ENCODE data around the gene TSHZ2.
"Not testable (repeated sequence)": the region's sequence is repeated elsewhere in the genome, so short reads cannot be mapped to it uniquely, and the experiment has no call there.

The TSHZ2 gene

DNA sequence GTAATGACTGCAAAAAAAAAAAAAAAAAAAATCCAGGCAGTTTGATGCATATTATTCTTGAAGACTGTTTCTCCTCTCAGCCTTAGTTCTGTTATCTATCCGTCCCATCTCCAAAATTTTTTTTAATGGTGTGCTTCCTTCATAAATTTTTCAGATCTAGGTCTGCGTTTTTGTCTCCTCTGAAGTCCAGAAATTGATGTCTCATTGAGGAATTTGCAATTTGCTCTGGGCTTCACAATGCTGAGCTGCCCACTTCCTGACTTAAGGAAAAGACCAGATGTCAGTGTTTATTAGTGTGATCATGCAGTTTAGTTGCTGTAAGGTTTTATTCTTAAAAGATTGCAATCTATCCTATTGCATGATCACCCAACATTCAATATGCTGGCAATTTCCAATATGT is 323.9 kb downstream of the TSHZ2 start:
- DNase-seq, result no peak

DNA sequence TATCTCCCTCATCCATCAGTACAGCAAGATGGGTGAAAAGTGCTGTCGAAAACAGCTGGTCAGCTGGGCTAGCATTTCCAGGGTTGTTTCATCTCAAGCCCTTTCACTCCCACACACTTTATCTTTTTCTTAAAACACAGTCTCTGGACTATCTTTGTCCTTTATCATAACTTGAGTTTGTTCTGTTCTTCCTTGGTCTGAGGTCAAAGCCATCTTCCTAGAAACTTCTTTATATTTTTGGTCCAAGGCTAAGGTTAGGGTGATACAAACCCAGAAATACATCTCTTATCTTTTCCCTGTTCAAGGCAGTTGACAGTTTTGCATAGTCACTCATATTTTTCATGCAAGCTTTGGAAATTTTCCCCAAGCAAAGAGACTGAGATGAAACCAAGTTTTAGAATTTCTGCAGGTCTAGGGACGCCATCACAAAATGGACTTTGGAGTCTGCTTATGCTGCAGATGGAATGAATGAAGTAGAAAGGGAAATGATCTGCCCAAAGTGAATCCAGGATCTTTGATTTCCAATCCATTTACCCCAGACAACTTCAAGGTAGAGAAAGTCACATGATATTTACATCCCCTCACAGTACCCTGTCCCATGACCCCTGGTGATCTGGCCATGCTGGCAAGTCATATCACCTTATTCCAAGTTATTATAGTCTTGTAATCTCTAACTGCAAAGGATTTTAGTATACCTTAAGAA is 324.4 kb downstream of the TSHZ2 start:
- DNase-seq, result no peak

DNA sequence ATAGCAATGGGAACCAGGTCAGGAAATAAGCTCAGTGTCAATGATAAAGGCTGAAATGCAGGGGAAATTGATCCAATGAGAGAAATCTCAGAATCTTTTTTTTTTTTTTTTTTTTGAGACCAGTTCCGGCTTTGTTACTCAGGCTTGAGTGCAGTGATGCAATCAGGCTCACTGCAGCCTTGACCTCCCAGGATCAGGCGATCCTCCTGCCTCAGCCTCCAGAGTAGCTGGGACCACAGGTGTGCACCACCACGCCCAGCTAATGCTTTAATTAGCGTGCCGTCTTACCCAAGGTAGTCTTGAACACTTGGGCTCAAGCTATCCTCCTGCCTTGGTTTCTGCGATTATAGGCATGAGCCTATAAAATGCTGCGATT is 325.0 kb downstream of the TSHZ2 start:
- DNase-seq, result no peak

DNA sequence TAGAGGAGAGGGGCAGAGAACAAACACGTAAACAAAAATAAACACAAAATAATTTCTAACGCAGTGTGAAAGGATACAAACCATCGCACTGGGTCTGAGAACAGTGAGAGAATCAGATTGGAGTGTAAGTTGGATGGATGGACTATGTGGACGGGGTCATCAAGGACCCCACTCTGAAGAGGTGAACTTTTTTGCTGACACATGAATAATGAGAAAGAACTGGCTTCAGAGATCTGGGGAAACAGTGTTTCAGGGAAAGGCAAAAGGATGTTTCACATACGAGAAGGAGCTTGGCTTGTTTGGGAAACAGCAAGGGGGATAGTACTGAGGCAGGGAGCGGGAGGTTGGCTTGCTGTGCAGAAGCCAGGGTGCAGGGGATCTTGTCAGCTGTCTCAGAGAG is 326.1 kb downstream of the TSHZ2 start:
- no peak for DNase-seq

DNA sequence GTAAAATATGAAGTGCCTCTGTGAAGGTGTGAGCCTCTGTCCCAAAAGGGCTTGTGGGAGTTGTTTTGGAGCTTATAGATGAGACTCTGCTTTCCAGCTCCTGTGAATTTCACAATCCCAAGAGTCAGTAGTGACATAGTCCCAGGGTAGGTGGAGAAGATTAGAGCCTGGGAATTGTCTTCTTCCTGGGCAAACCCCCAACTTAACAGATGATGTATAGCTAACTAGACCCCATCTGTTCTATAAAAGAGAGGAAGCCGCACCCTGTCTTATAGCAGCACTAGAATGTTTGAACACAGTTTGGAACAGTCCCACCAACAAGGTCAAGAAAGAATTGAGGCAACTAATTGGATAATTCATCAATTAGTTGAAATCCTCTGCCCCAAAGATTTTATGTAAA is 326.8 kb downstream of the TSHZ2 start:
- DNase-seq, result no peak

DNA sequence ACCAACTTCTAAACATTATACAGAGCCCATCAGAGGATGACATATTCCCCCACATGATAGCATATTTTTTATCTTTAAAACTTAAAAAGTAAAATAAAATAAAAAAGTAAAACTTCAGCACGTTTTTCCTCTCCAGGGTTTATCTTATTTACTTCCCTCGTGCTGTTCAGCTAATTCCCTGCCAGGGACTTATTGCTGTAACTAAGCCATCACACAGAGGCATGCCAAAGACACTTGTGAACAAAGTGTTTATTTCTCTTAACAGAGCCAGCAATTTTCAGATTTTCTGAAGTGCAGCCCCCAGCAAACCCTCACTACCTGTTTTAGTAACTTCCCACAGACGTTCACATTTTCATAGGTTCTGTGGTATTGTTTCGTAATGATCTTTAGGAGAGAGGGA is 327.7 kb downstream of the TSHZ2 start:
- DNase-seq, result no peak

DNA sequence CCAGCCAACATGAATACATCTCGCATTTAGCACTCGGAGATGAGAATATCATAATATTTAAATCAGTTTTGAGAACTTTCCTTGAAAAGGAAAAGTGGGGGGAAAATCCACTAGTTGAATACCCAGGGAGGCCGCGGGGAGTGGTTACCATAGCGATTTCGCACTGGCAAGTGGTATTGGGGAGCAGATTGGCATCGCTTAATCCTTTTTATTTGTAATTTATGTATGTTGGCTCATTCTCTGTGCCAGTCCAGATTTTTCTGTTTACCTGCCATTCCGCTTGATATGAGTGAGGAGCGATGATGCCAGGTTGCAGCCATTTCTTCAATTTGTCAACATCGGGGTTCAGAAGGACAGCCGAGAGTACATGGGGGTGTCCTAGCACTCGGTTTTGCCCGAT is 329.7 kb downstream of the TSHZ2 start:
- no peak for DNase-seq

DNA sequence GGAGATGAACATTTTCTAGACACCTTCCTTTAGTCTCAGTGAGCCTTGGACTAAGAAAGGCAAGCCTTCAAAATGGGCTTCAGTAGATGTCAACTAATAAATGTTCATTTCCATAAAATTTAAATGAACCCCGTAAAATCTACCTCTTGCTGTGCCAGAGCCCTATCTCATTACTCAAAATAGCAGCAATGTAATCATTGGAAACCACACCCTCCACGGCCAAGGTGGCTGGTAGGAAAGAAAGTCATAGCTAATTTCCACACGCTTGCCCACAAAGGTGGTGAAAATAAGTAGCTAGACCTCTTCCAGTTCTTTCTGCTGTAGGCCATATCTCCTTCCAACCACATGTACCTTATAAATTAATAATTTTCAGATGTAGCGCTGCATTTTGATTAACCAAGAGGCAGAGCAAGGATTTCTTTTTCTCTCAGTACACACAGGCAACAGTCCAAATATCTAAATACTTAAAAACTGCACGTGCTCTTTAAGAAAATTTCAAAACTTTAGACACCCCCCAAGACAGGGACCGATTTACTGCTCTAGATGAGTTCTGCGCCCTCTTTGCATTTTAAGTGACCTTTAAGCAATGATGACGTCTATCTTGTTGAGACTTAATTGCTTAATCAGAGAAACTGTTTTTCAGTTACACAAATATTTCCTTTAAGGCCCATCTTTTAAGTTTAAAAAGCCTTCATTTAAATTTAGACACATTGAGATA is 330.7 kb downstream of the TSHZ2 start:
- no peak for DNase-seq

DNA sequence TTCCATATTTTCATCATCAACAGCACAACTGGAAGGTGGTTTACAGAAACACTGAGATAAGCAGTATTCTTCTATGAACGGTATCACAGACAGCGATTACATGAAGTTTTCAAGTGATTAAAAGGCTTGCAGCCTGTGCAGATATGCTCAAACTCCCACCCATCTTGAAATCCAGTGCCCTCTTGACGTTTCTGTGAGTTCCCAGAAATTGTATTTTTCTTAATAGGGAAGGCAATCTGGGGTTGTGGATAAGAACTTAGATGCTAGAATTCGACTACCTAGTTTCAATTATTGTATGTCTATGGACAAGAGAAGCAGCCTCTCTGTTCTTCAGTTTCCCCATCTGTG is 331.2 kb downstream of the TSHZ2 start:
- DNase-seq, result no peak

DNA sequence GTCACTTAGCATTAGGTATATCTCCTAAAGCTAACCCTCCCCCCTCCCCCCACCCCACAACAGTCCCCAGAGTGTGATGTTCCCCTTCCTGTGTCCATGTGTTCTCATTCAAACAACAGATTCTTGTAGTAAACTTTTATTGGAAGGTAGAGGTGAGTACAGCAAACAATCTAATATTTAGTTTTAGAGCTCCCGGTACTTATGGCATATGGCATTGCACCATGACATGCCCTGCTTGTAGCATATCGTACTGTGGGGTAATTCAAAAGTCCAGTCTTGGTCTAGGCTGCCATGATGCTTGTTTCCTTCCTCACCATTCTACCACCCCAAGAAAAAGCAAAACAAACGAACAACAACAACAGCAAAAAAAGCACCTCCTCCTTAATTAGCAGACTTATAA is 332.0 kb downstream of the TSHZ2 start:
- DNase-seq, result no peak

DNA sequence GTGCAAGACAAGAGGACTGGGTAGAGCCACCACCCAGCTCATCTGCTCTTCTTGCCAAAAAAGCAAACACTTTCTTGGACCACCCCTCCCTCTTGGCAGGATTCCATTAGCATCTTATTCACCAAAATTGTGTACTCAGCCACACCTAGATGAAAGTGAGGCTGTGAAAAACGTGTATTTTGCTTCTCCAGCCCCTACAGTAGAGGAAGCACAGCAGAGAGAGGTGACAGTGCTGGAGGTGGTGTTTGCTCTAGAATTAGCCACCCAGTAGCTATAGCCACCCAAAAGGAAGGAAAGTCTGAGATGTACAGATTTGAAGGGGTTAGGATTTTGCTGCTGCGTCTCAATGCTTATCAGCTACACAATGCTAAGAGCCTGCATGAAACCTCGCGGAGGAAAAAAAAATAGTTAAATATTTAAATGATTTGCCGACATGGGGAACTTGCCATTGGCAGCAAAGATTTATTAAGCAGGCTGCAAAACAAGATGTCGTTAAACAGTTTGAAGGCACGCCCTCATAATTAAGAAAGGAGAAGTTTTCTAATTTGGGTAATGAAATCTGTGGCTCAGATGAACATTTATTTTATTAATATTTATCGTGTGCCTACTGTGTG is 334.1 kb downstream of the TSHZ2 start:
- no peak for DNase-seq

DNA sequence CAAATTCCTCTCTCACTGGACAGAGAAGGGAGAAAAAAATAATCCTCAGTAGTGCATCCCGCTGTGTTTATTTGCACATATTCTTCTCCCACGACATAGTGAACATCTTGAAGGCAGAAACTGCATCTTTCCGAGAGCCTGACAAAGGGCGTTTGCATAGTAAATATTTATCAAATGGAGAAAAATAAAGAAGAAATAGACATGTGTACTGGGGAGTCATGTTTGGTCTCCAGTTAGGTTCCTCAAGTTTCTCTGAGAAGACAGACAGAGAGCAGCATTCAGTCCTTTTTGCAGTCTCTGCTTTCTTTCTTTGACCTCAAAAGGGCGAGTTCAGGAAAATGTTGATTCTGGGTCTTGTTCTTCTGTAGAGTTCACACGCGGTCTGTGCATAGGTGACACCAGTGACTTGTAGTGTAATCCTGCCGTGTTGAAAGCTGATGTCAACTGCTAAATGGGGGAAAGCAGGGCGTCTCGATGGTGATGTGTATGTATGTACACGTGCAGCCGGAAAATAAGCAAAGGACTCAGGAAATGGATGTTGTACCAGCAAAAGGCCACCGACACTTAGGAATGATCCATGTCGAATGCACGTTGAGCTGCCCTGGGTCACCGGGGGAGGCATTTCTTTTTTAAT is 335.9 kb downstream of the TSHZ2 start:
- DNase-seq, result no peak

DNA sequence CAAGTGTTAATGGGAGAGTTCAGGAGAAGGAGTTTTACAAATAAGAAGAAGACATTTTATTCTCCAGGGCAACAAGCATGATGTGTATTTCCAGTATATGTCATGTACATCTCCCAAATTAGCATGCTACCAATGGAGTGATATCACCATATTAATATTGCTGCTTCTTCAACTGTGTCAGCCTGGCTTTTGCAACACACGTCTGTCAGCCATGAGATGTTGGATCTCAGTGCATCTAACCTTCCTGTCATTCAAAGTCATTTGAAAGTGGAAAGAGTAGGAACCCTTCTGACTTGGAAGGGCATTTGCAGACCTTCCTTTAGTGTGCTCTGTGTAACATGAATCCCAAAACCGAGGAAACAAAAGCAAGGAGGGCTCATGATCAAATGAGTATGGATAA is 337.4 kb downstream of the TSHZ2 start:
- DNase-seq, result no peak

DNA sequence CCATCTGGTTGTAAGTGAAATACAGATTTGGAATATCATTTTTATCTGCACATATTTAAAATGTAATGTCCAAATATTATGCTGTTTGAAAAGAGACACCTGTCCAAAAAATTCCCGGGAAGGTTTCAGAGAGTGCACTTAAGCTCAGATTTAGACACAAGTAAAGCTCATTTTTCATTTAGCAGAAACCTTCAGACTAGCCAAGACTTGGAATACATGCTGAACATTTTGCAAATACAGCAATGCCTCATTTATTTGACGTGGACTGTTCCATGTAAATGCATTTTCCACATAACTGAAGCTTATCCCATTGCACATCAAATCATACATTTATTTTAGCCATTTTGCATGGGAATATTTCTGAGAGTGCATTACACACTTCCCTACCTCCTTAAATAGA is 340.8 kb downstream of the TSHZ2 start:
- DNase-seq, result no peak

DNA sequence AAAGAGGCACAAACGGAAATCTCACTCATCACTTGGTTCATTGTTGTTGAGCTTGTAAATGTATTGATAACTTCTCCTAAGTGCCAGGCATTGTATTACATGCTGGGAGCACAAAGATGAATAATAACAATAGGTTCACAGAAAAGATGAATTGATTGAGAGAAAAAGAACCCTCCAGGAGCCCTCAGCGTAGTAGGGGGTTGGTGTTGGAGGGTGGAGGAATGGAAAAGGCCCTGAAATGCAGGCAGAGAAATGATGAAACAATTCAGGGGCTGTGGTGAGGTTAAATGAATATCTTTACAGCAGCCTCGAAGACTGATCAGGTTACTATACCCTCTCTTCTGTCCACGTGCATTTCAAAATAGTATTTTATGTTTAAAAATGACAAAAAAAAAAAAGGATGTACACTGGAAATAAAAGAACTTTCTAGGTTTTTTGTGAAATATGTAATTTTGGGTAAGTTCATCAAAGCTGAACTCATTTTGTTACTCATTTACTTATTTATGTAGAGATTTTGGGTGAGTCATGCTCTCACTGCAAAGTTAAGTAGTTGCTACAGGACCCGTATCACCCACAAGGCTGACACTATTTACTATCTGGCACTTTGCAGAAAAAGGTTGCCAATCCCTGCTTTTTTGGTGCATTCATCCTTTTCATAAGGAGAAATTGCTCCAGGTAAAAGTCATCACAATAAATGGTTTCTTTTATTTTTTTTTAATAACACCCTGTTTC is 344.2 kb downstream of the TSHZ2 start:
- DNase-seq, result no peak

DNA sequence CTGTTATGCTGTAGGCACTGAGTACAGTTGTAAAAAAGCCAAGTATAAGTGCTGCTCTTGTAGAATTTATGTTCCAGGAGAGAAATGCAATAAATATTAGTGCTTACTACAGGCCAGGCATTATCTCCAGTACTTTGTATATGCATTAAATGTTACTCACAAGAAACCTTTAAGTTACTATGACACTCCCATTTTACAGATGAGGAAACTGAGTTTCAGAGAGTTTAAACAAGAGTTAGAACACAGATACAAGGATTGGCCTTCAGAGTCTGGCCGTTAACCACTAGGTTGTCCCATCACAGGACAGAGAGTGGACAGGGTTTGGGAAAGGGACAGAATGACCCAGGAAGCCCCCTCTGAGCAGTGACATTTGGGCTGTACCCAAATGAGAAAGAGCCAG is 347.0 kb downstream of the TSHZ2 start:
- DNase-seq, result no peak

DNA sequence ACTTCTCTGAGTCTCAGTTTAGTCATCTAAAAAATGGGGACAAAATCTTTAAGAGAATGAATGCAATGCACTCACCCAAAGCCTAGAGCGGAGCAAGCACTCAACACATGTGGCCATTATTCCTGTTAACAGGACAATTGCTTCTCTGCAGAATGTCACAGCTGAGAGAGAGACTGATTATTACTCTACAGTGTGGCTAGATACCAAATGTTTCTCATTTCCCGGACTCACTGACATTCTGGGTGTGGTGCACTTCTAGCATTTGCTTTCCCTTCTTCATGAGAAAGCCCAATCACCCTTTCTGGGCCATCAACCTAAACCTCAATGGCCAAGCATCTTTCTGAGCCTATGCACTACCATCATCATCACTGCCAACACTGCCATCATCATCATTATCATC is 347.6 kb downstream of the TSHZ2 start:
- no peak for DNase-seq

DNA sequence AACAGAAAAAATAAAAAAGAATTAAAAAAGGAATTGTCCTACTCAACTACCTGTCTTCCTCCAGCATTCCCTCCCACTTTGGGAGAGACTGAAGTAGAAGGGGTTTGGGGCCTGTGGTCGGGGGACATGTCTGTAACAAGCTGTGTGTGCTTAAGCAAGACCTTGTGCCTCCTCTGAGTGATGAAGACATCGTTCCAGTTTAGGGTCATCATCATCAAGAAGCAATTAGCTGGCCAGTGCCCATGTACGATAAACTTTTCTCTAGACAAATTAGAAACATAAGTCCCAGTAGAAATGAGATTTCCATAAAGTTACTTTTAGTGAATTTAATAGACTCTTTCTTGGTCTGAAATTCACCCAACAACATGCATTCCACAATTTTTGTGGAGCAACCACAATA is 348.5 kb downstream of the TSHZ2 start:
- DNase-seq, result no peak

DNA sequence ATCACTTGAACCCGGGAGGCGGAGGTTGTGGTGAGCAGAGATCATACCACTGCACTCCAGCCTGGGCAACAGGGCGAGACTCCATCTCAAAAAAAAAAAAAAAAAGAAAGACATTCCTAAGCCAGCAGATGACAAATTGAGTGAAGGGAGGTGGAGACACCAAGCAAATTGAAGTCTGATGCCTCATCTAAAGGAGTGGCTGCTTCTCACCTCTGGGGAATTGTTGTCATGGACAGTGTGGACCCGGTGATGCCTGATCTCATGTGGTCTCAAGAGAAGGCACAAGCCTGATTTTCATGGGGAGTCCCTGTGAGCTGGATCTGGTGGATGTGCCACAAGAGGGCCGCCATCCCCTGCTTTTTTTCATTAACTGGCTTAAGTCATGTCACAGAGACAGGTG is 349.4 kb downstream of the TSHZ2 start:
- DNase-seq, result no peak

DNA sequence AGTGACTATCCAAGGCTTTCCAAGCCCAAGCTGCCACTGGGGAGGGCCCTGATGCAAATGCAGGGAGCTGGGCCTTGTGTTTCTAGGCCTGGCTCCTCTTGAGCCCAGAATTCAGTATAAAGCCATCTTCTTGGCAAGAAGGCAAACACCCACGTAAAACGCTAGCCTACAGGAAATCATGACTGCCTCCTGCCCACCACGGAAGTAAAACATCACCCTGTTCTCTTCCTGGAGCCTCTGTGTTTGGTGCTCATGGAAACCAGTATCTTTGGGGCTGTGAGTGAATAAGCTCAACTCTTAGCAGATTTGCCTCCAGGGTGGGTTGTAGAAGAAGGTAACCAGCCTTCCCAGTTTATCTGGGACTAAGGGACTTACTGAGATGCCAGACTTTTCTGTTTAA is 350.5 kb downstream of the TSHZ2 start:
- DNase-seq, result no peak

DNA sequence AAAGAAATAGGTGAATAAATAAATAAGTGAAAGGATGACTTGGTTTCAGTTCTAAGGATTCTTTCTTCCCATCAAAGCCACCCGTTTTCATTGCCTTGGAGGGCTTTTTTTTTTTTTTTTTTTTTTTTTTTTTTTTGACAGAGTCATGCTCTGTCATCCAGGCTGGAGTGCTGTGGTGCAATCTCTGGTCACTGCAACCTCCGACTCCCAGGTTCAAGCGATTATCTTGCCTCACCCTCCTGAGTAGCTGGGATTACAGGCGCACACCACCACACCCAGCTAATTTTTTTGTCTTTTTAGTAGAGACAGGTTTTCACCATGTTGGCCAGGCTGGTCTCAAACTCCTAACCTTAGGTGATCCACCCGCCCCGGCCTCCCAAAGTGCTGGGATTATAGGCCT is 351.3 kb downstream of the TSHZ2 start:
- DNase-seq, result not testable (repeated sequence)

DNA sequence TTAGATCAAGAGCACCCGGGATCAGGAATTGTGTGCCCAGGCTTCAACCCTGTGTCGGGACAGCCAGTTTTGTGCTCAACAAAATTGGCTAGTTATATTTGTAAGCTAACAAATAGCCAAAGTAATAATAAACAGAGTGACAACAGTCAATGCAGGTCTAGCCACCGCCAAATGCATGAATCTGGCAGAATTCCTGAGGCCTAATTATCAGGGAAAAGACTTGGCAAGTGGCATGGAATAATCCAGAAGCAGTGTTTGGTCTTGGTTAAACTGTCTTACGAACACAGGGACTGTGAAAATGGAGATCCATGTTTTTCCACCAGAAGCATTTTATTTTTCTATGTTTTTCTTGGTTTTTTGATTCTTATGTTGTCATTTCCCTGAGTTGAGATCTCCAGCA is 352.7 kb downstream of the TSHZ2 start:
- DNase-seq, result no peak

DNA sequence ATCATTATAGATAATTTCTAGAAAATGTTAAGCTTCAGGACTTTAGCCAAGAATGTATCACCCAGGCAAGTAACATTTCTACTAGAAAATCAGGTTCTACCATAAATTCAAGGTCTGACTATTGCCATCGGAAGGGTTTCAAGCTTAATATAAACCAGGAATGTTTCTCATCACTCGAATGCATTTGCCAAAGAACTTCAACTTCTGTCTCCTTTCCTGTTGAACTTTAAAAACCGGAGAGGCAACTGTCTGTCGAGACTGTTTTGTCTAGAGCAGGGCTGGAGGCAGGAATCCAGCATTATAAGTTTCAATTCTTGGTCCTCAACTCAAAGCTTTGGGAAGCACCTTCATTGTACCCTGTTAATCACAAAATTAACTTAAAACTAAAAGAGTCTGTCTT is 356.8 kb downstream of the TSHZ2 start:
- no peak for DNase-seq

DNA sequence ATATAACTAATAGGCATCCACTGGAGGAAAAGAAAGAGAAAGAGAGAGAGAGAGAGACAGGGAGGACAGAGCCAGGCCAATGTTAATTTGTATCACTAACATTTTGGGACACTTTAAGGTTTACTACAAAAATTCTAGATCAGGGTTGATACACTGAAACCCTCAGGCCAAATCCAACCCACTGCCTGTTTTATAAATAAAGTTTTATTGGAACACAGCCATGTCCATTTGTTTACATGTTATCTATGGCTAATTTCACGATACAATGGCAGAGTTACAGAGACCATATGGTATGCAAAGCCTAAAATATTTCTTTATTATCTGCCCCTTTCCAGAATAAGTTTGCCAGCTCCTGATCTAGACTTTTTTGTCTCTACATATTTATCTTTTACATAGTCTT is 357.6 kb downstream of the TSHZ2 start:
- DNase-seq, result no peak
